Measurements from ENCODE around the gene CC2D2B.
"Not testable (repeated sequence)": the region's sequence is repeated elsewhere in the genome, so short reads cannot be mapped to it uniquely, and the experiment has no call there.

Gene CC2D2B

GRCh38 chr10:95907456-95908253 lies at the start of gene CC2D2B:
CC2D2B (plus strand) TSS chr10:95907975; CDS start chr10:95911324, 3,349 bp downstream.
- no peak for FAIRE-seq

- no peak for FAIRE-seq
Measured at GRCh38 chr10:95860166-95860940, 47.4 kb upstream of the CC2D2B start.

- no peak for FAIRE-seq
Measured at GRCh38 chr10:95861386-95861785, 46.4 kb upstream of the CC2D2B start.

- no peak for FAIRE-seq
Measured at GRCh38 chr10:95864906-95865813, 42.6 kb upstream of the CC2D2B start.

GRCh38 chr10:95865814-95866466 lies 41.8 kb upstream of the CC2D2B start:
- no peak for FAIRE-seq

GRCh38 chr10:95866467-95866842 lies 41.3 kb upstream of the CC2D2B start:
- FAIRE-seq: no peak

- no peak for FAIRE-seq
Measured at GRCh38 chr10:95867866-95868265, 39.9 kb upstream of the CC2D2B start.

- no peak for FAIRE-seq
Measured at GRCh38 chr10:95872158-95872711, 35.5 kb upstream of the CC2D2B start.

GRCh38 chr10:95873139-95873538 lies 34.6 kb upstream of the CC2D2B start:
- no peak for FAIRE-seq

GRCh38 chr10:95873651-95874050 lies 34.1 kb upstream of the CC2D2B start:
- FAIRE-seq: no peak

GRCh38 chr10:95874783-95875182 lies 33.0 kb upstream of the CC2D2B start:
- FAIRE-seq: not testable (repeated sequence)

GRCh38 chr10:95876756-95877155 lies 31.0 kb upstream of the CC2D2B start:
- FAIRE-seq: no peak

- FAIRE-seq: no peak
Measured at GRCh38 chr10:95877881-95878280, 29.9 kb upstream of the CC2D2B start.

GRCh38 chr10:95880704-95881103 lies 27.1 kb upstream of the CC2D2B start:
- no peak for FAIRE-seq

GRCh38 chr10:95881316-95881715 lies 26.5 kb upstream of the CC2D2B start:
- no peak for FAIRE-seq

- no peak for FAIRE-seq
Measured at GRCh38 chr10:95889830-95890229, 17.9 kb upstream of the CC2D2B start.

GRCh38 chr10:95896071-95896850 lies 11.5 kb upstream of the CC2D2B start:
- FAIRE-seq: no peak

GRCh38 chr10:95905897-95906580 lies 1.7 kb upstream of the CC2D2B start:
- not testable (repeated sequence) for FAIRE-seq

GRCh38 chr10:95906677-95907455 lies 909 bp upstream of the CC2D2B start:
- FAIRE-seq: peak; percentile 20

- FAIRE-seq: no peak
Measured at GRCh38 chr10:95908450-95908849, 675 bp downstream of the CC2D2B start.
